NCI-H1417 (cell line): ENCODE data around the gene GLB1L2.
A peak's percentile ranks its signal among the peaks of the same experiment; 100 is the strongest.
"Not testable (repeated sequence)": the region's sequence is repeated elsewhere in the genome, so short reads cannot be mapped to it uniquely, and the experiment has no call there.

Source experiments
- DNase-seq, 3 experiments: peaks; one replicate each; lab custom pipeline; 2025; lab: John Stamatoyannopoulos, UW

Gene GLB1L2

DNA sequence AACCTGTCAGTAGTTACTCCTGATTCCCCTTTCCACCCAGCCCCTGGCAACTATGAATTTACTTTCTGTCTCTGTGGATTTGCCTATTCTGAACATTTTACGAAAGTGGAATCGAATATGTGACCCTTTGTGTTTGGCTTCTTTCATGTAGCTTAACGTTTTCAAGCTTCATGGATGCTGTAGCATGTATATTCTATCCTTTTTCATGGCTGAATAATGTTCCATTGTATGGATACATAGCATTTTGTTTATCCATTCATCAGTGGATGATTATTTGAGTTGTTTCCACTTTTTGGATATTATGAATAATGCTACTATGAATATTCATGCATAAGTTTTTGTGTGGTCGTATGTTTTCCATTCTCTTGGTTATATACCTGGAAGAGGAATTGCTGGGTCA, 9.2 kb upstream of the GLB1L2 start:
- no peak for DNase-seq

DNA sequence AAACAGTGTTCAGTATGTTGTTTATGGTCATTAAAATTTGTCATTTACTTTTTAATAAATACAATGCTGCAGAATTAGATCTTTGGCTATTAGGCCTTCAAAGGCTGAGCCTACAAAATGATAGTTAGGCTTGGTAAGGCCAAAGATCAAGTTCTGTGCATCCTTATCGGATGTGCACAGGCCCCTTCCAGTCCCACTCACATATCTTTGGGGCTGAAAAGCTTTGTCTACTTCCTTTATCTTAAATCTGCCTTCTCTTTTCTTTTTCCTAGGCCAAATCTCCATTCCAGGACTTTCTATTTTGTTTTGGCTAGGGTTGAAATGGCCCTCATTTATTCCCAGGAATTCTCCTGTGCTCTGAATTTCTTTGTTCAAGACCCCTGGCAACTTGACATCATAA, 3.4 kb upstream of the GLB1L2 start:
- DNase-seq, result no peak

DNA sequence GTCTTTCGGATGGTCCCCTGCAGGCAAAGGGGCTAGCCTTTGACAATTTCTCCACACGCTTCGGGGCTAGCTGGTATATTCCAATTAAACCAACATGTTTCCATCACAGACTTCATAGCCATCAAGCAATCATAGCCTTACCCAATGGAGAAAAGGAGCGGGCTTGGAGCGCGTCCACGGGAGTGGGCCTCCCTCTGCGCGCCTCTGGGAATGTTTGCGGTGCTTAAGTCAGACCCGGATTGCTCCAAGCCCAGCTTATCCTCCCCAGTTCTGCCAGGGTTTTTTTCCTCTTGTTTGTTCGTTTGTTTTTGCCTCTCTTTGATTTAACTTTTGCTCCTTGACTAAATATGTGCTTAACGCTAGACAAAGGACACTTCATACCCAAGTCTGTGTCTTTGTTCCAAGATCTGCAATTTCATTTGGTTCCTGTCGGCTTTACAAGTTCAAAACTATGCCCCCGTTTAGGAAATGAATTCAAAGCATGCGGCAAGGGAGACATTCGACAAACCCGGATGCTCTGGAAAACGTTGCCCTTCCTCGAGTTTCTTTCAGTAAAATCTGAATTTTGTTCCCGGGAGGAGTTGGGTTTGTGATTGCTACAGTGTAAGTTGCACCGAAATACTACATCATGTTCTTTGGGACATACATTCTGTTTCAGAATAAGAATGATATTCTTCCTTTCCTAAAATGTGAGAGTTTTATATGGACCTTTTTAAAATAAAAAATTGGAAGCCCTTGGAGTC, 1.0 kb upstream of the GLB1L2 start:
- DNase-seq, result peak in 2 of 3 experiments; percentile 25 to 52

DNA sequence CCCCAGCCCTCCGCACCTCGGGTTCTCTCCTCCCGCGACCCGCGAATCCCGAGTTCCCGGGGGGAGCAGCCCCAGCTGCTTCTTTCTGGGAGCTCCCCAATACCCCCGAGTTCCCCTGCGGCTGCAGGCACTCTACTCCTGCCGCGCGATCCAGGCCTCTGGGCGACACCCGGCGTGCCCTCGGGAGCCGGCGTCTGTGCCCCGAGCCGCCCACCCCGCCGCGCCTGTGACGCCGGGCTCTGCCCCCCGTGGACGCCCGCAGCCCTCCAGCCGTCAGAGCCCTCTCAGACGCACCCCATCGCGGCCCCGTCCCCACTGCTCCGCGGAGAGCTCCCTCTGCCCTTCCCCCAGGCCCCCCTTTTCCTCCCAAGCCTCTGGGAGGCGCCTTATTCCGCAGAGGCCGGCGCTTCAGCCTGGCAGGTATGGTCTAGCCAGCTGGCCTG, 422 bp downstream of the GLB1L2 start:
- peak in 2 of 3 experiments; percentile 85 to 88 for DNase-seq

DNA sequence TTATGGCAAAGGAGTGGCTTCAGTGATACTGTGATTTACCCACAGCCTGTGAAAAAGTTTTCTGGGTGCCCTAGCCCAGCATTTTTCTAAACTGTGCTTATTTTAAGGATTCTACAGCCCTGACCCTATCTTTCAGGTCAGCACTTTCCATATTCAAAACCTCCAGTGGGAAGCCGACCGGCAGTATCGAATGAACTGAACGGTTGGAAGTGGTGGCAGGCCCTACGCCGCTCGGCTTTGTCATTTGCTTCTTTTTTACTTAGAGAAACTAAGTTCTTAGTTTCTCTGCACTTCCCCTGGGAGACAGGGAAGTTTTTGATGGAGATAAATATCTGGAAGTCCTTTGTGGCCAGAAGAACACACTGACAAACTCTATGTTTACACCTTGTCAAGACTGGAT, 994 bp downstream of the GLB1L2 start:
- no peak for DNase-seq

DNA sequence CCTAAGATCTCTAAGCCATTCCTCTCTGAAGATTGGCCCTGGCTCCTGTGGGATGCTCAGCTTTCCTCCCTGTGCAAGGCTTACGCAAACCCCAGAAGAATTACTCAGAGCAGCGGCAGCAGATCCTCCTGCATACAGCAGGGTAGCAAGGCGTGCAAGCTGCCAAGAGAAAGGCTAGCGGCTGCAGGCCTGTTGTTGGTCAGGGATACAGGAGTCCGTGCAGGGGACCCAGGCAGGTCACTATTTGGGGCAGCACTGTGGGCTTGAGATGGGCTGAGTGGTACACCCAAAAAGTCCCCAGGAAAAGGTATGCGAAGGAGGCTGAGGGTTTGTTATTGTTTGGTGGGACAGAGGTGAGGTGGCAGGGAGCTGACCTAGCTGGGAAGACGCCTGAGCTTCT, 1.5 kb downstream of the GLB1L2 start:
- no peak for DNase-seq

DNA sequence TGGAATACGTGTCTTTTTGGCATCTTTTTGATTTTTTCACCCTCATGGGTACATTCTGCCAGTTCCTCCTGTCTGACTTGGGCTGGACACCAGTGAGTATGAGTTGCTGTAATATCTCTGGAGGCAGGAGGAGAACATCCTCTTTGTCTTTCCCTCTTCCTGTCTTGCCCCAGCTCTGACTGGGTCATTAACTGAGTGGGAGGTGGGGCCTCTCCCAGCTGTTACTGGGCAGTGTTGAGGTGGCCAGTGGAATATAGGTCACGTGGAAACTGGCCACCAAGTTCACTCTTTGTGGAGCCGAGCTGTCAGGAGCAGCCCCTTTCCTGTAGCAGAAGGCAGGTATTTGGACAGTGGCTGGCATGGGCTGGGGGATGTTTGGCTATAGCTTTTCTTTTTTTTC, 2.2 kb downstream of the GLB1L2 start:
- no peak for DNase-seq

DNA sequence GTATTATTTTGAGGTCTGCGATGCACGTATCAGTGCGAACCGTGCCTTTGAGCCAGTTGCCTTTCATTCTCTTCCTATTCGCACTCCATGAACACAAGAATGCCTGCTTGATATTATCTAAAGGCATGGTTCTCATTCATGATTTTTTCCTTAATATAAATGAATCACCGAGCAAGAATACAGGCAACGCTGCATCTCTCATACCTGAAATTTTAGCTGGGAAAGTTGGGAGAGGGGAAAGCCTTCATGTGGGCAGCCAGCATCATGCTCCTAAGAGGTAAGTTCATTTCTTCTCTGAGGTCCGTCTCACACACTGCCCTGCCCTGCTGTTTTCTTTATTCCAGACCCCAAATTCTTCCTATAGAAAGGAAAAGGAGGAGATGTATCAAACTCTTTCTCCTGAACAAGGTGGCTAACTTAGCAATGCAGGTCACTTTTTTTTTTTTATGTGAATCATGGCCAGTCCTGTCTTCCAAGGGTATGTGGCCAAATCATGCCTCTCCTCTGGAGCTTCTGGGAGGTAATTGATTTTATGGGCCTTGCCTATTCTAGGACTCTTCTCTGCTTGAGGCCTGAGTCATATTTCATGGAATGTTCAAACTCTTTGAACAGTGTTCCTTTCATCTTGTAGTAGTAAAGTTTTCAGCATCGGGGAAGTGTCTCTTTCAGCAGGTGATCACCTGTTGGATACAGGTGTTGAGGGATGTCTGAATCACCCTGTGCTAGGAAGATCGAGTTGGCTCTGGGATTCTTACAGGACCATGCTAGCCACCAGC, 3.2 kb downstream of the GLB1L2 start:
- DNase-seq, result no peak

DNA sequence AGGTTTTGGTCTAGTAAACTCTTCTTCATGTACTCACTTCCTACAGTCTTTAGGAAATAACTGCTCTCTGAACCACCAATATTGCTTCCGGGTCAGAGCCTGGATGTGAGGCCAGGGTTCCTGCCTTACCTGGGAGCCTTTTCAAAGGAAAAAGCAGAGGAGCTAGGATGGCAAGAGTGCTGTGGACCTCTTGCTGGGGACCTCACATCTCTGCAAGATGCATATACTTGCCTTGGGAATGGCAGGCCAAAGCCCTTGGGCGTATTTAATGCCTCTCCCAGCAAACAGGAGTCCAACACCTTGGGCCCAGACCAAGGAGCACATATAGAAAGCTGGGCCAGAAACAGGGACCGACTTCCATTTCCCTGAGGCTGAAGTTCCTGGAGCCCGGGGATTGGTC, 5.3 kb downstream of the GLB1L2 start:
- DNase-seq, result no peak

DNA sequence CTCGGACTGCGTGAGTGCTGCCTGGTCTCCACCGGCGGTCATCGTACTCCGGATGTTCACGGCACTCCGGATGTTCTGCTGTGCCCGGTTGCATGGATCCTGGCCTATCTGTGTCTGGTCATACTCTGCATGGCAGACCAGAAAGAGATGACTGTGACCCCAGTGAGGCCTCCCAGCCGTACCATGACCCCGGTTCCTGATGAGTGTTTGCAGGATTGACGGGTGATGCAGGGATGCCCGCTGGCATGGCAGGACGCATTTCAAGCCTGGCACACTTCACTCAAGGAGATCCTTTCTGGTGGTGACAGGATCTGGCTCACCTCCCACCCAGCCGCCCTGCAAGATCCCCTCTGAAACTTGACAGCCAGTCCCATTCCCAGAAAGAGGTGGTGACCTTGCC, 6.3 kb downstream of the GLB1L2 start:
- no peak for DNase-seq

DNA sequence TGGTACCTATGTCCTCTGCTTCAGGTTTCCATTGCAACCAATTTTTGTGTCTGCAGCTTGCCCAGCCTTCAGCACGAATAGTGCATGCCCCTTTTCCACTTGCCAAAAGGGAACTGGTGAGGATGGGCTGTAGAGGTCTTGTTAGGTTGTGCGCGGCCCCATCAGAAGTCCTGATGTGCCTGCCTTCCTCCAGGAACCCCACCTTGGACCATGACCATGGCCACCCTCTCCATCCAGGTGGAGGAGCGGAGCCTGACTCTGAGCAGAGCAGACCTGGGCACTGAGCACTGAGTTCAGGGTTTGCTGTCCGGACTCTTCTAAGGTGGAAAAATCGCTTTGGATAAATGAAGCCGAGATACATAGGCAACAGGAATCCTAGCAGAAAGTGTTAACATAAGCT, 6.9 kb downstream of the GLB1L2 start:
- DNase-seq, result no peak

DNA sequence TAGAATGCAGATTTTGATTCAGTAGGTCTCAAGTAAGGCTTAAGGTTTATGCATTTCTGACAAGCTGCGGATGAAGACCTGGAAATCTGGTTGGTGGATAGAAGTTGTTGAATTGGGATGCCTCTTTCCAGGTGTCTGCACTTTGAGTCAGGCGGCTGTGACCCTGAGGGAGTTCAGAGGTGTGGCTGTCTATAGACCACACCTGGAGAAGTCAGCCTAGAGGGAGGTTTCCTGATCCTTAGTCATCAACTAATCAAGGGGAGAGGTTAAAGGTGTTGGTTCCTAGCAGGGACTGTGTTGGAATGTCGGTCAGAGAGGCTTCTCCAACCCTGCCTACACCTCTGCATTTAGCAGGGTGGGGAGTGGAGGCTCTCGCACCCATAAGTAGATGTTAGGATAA, 8.0 kb downstream of the GLB1L2 start:
- DNase-seq, result no peak

DNA sequence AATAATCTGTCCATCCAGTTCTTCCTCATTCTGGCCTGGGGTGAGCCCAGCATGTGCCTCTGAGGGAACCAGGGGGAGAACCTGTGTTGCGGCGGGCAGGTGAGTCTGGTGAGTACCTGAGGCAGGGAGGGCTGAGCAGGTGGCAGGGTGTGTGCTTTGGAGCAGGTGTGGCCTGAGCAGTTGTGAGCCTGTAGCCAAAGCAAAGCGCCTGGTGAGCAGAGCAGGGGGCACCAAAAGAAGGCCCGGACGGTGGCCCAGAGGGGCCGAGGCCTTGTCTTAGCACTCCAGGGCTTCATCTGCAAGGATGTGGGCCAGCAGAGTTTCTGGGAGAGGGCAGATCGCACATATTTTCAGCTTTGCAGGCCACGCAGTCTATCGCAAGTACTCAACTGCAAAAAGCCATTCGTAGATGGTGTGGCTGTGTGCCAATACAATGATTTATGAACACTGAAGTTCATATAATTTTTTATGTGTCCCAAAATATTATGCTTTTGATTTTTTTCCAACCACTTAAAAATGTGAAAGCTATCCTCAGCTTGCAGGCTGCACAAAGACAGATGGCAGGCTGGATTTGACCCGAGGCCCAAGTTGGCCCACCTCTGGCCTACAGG, 8.7 kb downstream of the GLB1L2 start:
- DNase-seq, result peak; percentile 35 to 46 (median 43)

DNA sequence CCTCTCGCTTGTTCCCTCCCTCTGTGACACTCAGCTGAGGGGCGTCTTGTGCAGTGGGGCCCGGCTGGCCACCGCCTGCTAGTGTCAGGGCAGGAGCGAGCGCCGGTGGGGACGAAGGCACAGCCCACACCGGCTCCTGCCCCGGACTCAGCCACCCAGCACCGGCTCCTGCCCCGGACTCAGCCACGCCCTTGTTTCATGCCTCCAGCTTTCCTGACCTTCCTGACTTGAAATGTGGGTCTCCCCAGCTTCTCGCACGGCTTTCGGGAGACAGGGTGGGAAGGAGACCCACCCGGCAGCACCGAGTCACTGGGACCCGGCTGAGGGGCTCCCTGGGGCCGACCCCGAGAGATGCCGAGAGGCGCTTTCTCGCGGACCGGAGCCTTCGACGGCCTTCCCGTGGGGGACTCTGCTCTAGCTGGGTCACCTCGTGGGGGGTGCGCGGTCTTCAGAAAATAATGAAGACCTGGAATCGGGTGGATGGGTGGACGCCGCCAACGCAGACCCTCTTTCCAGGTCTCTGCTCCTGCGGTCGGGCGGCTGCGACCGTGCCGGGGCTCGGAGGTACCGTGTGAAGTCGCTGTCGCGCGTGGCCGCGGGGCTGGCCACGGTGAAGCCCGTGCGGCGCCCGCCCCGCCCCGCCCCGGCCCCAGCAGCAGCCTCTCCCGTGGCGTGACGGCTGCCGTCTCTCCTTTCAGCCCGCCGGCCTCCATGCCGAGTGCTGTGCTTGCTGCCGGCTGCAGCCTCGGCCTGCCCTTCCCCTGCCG, 10.2 kb downstream of the GLB1L2 start:
- no peak for DNase-seq

DNA sequence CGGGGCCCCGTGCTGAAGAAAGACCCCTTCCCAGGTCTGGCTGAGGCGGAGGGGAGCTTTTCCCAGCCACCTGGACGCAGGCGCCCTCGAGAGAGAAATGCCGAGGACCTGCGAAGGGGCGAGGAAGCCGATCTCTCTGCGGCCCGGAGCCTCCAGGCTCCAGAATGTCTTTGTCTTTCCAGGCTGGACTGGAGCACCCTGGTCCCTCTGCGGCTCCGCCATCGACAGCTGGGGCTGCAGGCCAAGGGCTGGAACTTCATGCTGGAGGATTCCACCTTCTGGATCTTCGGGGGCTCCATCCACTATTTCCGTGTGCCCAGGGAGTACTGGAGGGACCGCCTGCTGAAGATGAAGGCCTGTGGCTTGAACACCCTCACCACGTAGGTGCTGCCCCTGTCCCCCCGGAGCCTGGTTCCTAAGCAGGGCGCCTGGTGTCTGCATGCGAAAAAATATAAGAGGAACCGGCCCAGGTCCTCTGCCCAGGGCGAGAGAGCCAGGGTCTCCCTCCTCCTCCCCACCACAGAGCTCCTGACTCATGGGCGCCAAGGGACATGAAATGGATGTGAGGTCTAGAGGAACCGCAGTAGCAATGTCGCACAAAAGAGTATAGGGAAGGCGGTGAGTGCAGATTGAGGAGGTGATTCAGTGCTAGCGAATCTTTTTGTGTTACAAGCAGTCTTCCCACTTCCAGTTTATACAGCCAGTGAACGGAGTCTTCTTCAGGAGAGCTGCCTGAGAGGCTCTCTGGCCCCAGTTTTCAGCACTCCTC, 11.0 kb downstream of the GLB1L2 start:
- DNase-seq, result no peak

DNA sequence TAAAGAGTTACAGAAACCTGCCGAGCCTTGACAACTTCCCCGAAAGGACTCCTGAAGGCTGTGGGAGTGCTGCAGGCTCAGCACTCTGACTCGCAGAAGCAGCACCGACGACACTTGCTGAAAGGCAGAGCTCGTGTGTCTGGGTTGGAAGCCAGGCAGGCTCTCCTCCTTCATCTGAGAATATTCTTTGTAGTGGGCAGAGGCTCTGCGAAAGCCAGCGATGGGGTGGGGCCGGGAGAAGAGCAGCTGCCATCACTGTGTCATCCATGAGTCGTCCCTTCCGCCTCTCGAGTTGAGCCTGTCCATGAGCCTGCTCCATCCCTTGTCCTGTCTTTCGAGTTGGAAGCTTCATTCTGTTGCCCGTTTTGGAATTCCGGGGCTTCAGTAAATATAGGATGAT, 11.9 kb downstream of the GLB1L2 start:
- no peak for DNase-seq

DNA sequence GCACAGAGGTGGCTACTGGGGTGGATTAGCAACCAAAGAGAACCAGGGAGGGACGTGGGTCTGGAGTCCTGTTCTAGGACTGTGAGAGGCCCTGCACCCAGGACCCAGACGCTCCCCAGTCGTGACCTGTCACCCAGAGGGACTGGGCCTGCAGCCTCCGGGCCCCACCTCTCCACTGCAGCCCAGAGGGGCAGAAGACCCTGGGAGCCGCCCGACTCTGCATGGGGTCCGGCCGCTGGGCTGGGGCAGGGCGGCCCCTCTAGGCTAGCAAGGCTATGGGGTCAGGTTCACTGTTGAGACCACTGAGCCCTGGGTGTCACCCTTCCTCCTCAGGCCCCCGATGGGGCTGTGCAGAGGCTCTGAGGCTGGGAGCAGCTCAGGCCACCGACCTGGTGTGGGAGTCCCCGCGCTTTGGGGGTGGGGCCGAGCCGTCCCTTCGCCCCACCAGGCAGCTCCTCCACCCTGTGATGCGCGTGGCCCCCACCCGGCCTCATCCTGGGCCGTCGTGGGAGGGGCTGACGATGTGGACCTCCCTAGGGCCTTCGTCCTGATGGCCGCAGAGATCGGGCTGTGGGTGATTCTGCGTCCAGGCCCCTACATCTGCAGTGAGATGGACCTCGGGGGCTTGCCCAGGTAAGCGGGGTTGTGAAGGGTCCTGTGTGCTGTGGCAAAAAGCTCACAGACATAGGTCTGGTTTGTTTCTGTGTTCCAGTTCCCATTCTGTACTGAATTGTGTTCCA, 12.9 kb downstream of the GLB1L2 start:
- DNase-seq, result not testable (repeated sequence)

DNA sequence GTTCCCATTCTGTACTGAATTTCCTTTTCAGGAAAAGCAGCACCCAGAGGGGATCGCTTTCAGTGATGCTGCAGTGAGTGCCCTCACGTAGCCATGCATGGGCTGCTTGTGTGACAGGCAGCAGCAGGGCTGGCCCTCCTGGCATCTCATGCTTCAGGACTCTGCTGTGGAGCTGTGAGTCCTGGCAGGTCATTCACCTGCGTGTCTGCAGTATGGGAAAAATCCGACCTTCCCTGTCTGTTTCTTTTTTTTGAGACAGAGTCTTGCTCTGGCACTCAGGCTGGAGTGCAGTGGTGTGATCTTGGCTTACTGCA, 13.4 kb downstream of the GLB1L2 start:
- no peak for DNase-seq

DNA sequence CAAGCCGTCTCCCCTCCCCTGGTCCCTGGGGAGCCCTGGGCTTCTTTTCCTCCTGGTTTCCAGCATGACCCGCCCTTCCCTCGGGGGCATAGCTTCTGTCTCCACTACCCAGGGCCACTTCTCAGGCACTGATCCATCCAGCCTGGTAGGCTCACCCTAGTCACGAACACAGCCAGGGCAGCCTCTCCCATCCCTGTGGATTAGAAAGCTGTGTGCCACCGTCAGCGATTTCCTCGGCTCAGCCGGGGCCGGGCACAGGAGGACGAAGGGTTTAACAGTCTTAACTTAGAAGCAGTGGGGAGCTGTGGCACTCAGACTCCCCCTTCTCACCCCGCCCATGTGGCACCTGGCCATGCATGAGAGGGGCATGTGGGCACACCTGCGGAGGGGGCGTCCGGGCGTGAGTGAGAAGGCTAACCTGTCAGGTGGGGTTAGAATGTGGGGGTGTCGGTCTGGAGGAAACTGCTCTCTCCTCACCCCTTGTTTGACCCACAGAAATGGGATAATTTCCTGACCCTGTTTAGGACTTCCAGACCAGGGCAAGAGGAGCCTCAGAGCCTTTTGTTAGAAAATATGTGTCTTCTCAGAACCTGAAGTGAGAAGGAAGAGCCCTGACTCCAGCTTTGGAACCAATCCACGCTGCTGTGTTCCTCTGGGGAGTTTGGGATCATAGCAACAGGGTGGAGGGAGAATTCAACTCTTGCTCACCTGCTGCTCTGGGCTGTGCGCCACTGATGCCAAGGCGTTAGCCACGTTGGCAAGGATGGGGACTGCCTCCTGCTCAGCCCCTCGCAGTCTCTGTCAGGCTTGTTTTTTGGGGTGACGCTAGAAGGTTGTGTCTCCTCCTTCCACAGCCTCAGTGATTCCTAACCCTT, 14.6 kb downstream of the GLB1L2 start:
- DNase-seq, result peak in 1 of 3 experiments; percentile 61

DNA sequence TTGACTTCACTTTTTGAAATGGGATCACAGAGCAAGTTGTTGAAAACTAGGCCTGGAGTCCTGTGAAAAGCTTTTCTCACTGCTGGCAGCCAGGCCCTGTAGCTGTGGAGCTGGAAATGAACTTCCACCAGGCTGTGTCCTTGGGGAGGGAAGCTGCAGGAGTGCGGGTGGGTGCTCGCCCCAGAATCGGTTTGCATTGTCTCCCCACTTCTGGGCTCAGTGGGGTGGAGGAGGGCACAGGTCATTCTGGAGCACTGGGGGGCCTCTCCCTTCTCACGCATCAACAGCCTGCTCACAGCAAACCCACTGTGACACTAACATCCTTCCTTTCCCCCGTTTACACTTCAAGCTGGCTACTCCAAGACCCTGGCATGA, 15.2 kb downstream of the GLB1L2 start:
- DNase-seq, result no peak
